NOMO-1 treated with DMSO at 0.1 percent for 48 hours (cell line): ENCODE measurements around the gene NTM.
"Not testable (repeated sequence)": the region's sequence is repeated elsewhere in the genome, so short reads cannot be mapped to it uniquely, and the experiment has no call there.

ENCODE experiments used
- DNase-seq: peaks from one replicate; lab custom pipeline; 2025; ENCODE audit not compliant: unreplicated experiment; lab: John Stamatoyannopoulos, UW

NTM gene

GRCh38 chr11:132318421-132319157 lies 948.2 kb downstream of the NTM start:
- no peak for DNase-seq

DNA sequence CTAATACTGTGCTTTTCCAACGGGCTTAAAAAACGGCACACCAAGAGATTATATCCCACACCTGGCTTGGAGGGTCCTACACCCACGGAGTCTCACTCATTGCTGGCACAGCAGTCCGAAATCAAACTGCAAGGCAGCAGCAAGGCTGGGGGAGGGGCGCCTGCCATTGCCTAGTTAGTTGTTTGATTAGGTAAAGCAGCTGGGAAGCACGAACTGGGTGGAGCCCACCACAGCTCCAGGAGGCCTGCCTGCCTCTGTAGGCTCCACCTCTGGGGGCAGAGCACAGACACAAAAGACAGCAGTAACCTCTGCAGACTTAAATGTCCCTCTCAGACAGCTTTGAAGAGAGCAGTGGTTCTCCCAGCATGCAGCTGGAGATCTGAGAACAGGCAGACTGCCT lies 949.0 kb downstream of the NTM start:
- DNase-seq = not testable (repeated sequence)

GRCh38 chr11:132330515-132330914 lies 960.1 kb downstream of the NTM start:
- DNase-seq = no peak

- no peak for DNase-seq
Measured at GRCh38 chr11:132332521-132332920, 962.1 kb downstream of the NTM start.

DNA sequence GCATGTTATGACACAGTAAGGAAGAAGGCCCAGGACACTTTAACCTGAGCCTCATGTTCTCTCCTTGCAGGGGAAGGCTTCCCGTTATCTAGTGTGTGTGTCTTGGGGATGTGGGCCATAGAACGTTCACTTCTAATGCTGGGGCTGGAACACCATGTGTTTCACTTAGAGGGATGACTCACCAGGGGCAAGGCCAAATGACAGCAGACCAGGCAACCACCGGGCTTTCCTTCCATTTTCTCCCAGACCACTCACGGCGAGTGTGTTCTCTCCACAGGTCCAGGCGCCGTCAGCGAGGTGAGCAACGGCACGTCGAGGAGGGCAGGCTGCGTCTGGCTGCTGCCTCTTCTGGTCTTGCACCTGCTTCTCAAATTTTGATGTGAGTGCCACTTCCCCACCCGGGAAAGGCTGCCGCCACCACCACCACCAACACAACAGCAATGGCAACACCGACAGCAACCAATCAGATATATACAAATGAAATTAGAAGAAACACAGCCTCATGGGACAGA lies 964.4 kb downstream of the NTM start:
- no peak for DNase-seq

- no peak for DNase-seq
Measured at GRCh38 chr11:132335311-132335710, 964.9 kb downstream of the NTM start.

GRCh38 chr11:132336781-132337535 lies 966.5 kb downstream of the NTM start:
- no peak for DNase-seq

DNA sequence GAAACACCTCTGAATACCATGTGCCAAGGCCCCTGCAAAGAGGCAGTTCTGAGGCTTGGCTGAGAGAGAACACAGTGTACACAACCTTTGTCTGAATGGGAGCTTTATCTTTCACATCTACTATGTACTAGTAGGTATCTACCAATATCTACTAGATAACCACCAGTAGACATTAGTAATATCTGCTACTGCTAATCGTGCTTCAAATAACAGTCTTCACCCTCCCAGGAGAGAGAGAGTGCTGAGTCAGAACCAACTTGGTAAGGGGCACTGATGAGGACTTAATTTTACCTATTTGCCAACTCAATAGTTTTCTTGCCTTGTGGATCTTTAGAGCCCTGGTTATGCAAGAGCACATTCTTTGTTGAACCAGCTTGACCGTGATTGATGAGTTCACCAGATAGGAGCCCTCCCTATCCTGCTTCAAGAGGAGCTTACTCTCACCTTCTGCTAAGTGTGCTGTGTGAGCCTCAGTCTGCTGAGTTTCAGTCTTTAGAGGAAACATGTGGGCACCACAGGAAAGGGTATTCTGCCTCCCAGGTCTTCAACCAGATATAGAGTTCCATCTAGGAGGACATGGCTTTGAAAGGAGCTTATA lies 967.5 kb downstream of the NTM start:
- DNase-seq = no peak

GRCh38 chr11:132342408-132342807 lies 972.0 kb downstream of the NTM start:
- no peak for DNase-seq

GRCh38 chr11:132343445-132344175 lies 973.2 kb downstream of the NTM start:
- DNase-seq = no peak

- DNase-seq = no peak
Measured at GRCh38 chr11:132346558-132347148, 976.2 kb downstream of the NTM start.

DNA sequence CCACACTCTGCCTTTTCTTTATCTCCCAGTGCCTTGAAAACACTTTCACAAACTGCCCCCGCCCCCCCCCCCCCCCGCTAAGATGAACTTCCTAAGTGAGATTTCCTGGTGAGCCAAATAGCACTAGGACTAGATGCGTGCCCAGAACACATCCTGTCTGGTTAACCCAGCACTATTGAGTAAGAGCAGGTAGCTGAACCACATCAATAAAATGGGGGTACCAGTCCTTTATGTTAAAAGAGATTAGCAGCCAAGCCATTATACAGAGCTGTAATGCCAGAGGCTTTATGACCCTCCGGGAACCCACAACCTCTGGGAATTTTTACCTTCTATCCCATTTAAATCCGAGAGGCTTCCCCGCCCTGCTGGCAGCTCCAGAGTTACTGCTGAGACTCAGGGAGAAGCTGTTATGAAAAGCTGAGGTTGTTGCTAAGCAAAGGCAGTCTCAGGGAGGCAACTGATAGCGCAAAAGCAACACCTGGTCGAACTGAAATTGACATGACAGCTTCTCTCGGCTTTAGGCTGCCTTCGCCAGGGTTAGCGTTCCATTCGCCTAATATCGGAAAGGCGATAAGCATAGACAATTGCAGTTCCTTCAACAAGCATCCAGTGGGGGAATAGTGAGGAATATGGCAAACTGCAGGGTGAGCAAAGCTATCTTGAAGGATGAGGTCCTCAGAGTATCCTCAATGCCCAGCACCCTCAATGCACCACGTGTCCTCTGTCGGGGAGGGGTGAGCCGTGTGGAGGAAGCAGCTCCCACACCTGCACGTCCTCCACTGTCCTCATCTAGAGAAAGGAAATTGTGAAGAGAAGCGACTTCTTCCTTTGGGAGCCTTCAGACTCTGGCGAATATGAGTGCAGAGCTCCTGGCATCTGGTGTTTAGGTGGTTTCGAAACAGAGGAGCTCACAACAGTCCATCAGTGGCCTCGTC lies 977.0 kb downstream of the NTM start:
- DNase-seq = no peak

DNA sequence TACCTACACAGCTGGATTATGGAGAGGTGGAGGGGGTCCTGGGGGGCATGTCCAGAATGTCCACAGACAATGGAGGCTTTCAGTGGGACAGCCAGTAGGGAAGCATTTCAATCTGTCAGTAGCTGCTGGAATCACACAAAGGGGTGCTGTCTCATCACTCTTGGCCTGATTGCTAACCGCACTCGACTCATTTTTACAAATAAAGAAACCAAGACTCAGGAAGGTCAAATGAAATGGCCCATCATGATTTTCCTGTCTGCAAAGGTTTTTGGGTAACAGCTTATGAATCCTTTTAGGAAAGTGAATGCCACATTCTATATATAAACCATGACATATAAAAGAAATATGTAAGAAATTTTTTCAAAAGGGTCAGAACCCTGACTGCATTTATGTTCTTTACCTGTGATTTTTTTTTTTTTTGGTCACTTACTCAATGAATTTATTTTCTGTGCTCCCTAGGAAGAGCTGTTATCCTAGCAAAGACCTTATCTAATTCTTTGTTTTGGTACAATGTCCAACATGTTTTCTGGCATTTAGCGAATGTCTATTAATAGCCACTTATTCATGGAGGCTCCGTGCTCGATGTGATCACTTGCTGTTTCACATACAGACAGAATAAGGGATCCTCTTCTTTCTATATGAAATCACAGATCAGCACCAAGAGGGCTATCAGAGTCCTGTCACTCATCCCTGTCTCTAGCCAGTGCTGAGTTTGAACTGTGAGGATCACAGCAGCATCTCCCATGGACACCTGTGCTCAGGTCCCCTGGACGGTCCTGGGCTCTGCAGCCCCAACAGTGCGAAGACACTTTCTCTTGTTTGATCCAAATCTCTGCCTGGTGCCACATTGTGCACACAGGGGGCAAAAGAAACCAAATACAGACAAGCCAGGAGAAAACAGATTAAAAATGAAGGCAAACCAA lies 979.7 kb downstream of the NTM start:
- DNase-seq = no peak

- DNase-seq = no peak
Measured at GRCh38 chr11:132351050-132351449, 980.6 kb downstream of the NTM start.

DNA sequence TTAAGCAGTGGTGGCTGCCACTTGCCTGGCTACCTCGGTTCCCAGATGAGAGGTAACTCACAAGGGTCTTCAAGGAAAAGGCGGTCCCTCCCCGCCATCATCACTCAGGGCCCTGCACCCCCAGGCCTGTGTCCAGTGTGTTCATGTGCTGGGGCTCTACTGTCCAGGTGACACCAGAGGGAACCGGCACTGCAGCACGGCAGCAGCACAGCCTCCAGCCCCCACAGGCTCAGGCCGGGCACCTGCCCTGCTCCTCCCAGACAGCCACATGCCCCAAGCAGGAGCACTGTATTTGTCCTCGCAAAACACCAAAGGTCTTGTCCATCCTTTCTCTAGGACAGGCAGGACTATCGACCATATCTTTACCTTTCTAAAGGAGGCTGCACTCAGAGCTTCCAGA lies 982.1 kb downstream of the NTM start:
- no peak for DNase-seq

DNA sequence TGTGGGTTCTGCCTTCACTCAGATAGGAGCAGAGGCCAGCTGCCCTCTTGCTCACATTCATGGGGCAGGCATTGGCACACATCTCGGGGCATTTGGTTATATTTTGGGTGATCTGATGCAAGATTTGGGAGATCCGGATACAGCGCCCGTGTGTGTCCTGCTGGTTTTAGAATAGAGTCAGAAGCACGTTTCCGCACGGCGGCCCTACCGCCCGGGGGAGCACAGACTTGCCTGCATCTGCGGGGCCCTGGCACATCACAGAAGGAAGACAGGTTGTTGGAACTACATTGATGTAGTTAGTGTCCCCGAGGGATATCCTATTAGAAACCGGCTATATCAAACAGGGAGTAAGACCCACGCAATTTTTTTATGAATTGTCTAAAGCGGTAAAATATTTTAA lies 982.8 kb downstream of the NTM start:
- DNase-seq = no peak

DNA sequence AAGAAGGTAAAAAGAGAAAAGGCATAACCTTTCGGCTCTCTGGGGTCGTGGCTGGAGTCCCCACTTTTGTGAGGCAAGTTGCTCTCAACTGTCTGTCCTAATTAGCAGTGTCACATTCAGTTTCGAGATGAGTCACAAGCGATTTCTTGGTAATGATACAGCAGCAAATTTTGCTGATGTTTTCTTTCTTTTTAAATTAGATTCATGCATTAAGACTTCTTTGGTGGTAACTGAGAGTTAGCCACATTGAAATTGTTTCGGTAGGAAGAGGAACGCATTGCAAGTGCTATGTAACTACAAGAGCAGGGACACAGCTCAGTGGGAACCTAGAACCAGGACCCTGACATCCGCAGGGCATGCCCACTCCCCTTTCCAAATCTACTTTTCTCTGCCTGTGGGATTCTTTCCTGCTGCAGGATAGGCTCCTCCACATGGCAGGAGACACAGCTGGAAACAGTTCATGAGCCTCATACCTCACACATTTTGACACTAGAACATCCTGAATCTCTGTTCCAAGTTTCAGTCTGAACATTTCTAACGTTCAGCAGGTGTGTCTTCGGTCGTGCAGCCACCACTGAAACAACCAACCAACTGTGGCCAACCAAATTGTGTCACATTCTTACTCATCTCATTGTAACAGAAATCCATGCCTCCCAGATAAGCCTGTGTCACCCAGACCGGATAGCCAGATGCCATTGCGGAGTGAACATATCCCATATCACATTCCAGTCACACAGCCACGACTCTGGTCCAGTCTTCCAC lies 987.6 kb downstream of the NTM start:
- DNase-seq = no peak

- no peak for DNase-seq
Measured at GRCh38 chr11:132358573-132358953, 988.1 kb downstream of the NTM start.
